ENCODE results near the gene CXorf66.
"Not testable (repeated sequence)": the region's sequence is repeated elsewhere in the genome, so short reads cannot be mapped to it uniquely, and the experiment has no call there.

The CXorf66 gene, protein sequence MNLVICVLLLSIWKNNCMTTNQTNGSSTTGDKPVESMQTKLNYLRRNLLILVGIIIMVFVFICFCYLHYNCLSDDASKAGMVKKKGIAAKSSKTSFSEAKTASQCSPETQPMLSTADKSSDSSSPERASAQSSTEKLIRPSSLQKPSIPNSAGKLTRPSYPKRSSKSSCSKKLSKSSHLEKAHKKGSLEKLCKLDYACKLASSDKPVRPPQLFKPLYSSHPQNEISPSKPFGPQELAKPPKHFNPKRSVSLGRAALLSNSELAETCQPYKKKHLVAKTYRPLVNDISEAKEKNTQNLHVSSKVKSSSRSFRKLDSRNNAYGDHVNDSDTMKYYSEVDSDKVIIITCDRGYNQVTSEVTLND

GRCh38 chrX:139965421-139965820 lies at the start of gene CXorf66:
TSS of gene CXorf66 (minus strand) at chrX:139965521. CDS start at chrX:139965496, 25 bp downstream.
- no peak for DNase-seq (ENCODE audit: low read depth)

DNA sequence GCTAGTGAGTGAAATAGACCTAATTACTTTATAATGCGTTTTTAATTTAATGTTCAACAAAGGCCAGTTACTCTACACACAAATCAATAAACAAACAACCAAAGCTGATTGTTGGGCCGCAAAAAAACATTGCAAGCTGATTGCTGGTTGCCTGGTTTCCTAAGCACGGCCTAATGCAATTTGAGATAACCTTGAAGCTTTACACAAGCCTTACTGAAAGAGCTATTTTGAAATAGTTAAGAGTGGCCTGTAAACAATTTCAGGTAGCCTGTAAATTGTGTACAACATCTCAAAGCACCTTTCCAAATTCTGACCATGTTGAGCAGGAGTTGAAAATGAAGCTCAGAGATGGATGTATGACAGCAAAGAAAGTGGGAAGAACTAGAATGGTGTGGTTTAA lies 17.5 kb upstream of the CXorf66 start:
- no peak for DNase-seq (ENCODE audit: low read depth)

DNA sequence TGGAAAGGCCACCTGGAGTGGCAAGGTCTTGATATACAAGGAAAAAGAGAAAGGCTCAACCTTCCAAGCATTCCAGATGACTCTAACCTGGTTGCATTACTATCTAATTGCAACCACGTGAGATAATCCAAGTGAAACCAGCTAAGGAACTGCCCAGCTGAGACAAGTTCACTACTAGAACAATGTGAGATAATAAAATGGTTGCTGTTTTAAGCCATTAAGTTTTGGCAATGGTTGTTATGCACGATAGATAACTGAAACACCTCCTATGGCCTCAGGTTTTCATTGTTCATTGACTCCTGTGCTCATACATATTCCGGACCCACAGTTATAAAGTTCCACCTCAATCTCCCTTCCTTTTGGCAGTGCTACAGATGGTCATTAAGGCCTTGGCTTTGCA lies 9.2 kb upstream of the CXorf66 start:
- DNase-seq (ENCODE audit: low read depth): no peak

- DNase-seq (ENCODE audit: low read depth): no peak
These were observed 7.6 kb upstream of the CXorf66 start for GRCh38 chrX:139972629-139973624.

DNA sequence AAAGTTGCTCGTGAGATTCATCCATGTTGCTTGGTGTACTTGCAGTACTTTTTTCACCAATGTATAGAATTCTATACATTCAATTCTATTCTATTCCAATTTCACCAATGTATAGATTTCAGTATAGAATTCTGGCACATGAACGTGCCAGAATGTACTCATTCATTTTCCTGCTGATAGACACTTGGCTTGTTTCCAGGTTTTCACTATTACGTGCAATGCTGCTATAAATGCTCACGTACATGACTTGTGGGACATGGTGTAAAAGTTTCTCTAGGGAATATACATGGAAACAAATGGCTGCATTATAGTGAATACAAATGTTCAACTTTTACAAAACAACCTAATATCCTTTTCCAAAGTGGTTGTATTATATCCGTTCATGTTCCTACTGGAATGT lies 6.8 kb upstream of the CXorf66 start:
- DNase-seq (ENCODE audit: low read depth): no peak

DNA sequence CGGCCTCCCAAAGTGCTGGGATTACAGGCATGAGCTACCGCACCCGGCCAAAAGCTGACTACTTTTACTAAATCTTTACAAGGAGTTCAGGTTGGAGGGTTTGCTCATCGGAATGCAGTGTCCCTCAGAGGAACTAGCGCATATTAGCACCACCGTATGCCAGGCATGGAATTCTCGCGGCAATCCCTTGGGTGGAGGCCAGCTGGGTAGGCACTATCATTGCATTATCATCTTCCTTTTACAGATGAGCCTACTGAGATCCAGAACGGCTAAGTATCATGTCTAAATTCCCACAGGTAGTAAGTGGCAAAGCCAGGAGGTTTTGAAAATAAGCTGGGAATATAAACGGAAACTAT lies 6.1 kb upstream of the CXorf66 start:
- DNase-seq (ENCODE audit: low read depth): no peak

GRCh38 chrX:139969286-139969685 lies 4.0 kb upstream of the CXorf66 start:
- no peak for DNase-seq (ENCODE audit: low read depth)

DNA sequence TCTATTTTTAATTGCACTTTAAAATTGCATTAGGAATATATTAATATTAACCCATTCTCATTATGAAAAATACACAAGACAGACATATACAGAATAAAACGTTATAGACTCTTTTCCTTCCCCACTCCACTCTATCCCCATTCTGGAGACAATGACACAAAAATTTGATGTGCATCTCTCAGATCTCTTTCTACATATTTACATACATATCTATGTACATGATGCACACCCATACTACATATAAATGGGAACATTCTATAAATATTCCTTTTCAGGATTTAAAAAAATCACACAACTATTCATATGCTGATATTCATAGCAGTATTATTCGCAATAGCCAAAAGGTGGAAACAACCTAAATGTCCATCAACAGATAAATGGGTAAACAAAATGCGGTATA lies 2.4 kb upstream of the CXorf66 start:
- no peak for DNase-seq (ENCODE audit: low read depth)

GRCh38 chrX:139967300-139967699 lies 2.0 kb upstream of the CXorf66 start:
- DNase-seq (ENCODE audit: low read depth): no peak

DNA sequence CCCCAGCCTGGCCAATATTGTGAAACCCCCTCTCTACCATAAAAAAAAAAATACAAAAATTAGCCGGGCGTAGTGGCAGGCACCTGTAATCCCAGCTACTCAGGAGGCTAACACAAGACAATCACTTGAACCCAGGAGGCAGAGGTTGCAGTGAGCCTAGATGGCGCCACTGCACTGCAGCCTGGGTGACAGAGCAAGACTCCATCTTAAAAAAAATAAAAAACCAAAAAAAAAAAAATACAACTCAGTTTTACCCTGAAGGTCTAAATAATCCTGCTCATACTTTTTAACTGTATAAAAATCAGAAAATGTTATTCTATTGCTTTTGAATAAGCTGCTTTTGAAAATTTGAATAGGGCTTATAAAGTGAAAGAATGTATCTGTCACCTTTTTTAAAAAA lies 838 bp upstream of the CXorf66 start:
- DNase-seq (ENCODE audit: low read depth): not testable (repeated sequence)

DNA sequence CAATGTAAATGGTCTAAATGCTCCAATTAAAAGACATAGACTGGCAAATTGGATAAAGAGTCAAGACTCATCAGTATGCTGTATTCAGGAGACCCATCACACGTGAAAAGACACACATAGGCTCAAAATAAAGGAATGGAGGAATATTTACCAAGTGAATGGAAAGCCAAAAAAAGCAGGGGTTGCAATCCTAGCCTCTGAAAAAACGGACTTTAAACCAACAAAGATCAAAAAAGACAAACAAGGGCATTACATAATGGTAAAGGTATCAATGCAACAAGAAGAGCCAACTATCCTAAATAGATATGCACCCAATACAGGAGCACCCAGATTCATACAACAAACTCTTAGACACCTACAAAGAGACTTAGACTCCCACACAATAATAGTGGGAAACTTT lies 4.2 kb downstream of the CXorf66 start:
- DNase-seq (ENCODE audit: low read depth): not testable (repeated sequence)

DNA sequence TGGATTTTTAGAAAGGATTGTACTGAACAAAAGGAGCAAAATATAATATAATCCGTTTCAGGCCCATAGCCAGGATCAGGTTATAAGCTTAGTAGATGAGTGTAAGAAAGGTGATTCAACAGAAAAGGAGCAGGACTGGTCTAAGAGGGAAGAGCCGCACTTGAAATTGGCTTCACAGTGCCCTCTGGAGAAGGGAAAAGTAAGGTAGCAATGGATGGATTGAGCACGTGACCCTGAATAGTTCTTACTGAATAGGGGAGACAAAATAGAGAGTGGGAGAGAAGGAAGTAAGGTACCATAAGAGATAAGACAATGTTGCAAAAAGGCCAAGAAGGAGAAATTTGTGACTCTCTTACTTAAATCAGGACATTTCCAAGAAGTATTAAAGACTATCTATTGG lies 15.6 kb downstream of the CXorf66 start:
- DNase-seq (ENCODE audit: low read depth): no peak

DNA sequence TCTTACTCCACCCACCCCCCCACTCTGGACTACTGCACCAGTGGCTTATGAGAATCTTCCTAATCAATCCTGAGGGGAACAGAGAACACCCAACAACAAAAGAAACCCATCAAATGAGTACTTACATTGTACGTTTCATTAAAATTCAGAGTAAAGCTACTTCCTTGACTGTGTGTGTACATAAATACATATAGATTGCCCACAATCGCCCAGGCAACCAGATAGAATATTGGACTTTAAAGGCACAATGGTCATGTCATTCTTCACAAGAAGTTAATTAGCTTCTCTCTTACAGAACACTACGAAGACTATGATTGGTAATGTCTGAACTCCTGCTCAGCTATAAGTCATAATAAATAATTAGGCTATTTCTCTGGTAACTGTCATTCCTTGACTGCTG lies 20.2 kb downstream of the CXorf66 start:
- no peak for DNase-seq (ENCODE audit: low read depth)

- no peak for DNase-seq (ENCODE audit: low read depth)
These were observed 29.1 kb downstream of the CXorf66 start for GRCh38 chrX:139936259-139936658.

- no peak for DNase-seq (ENCODE audit: low read depth)
These were observed 31.4 kb downstream of the CXorf66 start for GRCh38 chrX:139933904-139934303.

- peak; percentile 75 for DNase-seq (ENCODE audit: low read depth)
These were observed 32.2 kb downstream of the CXorf66 start, which contains the start of gene ATP11C for GRCh38 chrX:139932901-139933796. TSS of gene ATP11C (minus strand) at chrX:139933053. CDS start at chrX:139932042, 1,011 bp downstream.

GRCh38 chrX:139932073-139932900 lies 33.0 kb downstream of the CXorf66 start:
- DNase-seq (ENCODE audit: low read depth): no peak

GRCh38 chrX:139931646-139932072 lies 33.7 kb downstream of the CXorf66 start:
- DNase-seq (ENCODE audit: low read depth): no peak

DNA sequence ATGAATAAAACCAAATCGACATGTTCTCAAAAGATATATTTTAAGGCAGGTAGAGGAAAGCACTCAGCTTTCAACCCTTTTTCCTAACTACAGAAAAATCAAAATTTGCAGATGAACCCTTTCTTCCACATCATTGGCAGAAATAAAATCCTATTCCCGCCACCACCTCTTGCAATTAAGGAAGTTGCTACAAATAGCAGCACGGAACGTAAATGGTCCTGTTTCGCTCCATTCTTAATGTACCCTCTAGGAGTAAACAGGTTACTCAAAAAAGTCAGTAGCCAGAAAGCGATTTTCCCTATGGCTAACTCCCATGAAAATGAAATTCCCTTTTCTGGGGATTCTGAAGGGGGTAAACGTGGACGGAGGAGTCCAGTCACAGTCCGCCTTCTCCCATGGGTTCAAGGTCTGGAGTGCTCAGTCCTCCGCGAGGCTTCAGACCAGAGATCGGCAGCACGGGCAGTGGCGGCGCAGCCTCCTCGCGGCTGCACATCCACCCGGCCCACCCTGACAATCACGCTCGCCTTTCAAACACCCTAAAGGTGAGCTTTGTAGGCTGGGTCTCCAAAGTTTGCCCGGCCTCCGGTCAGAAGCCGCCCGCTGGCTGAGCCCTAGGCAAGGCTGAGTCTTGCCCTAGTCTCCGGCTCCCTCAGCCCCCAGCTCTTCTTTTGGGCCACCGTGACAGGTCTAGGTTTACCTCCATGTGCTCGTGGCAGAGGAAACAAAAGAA lies 34.2 kb downstream of the CXorf66 start:
- no peak for DNase-seq (ENCODE audit: low read depth)

DNA sequence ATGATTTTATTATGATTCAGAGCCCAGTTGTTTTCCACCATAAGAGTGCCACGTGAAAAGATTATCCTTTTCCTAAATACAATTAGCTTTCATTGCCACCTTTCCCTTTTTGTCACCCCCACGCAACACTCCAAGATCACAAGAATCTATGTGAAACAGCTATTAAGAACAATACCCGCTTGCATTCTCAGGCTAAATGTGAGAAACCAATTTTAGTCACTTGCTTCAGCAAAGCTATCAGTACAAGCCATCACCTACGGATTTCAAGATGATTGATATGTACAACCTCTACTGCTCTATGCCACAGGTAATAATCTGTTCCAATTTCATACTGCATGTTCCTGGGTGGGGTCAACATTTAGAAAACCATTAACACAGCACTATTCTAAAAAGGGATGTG lies 34.9 kb downstream of the CXorf66 start:
- DNase-seq (ENCODE audit: low read depth): no peak
